Uterus (tissue), 2 donors: Measurements from ENCODE around the gene OR56A3.

ENCODE experiments used
- POLR2A ChIP-seq, 2 donors: fragments of 450-650 bp; IDR thresholded peaks; one replicate each; pipeline ENCODE4 v1.6.1; 2016; ENCODE audit warnings: antibody characterized with exemption in 2 of 2, mild to moderate bottlenecking in 1 of 2, moderate library complexity in 1 of 2
- TF ChIP-seq, protein P1 (sequence below), 4 experiments: fragments of 200-600 bp in 2 of 4; fragments of 450-650 bp in 2 of 4; sonication (generic) in 2 of 4; IDR thresholded peaks; one replicate each; pipeline ENCODE4 v1.5.1; 2016 to 2019; ENCODE audit warnings: antibody characterized with exemption in 4 of 4, mild to moderate bottlenecking in 2 of 4, moderate library complexity in 1 of 4

DNA sequence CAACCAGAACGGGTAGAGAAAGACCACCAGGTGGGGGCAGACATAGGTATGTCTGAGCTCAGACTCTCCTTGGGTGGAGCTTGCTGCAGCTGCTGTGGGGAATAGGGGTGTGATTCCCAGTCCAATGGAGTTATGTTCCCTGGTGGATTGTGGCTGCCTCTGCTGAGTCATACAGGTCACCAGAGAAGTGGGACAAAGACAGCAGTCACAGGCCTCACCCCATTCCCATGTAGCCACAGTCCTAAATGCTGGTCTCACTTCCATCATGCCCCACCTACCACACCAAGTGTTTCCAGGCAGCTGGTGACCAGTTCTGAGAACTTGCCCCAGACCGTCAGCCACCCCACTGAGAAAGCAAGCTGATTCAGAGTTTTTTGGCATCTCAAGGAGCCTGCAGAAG is 31.5 kb upstream of the OR56A3 start:
- TF ChIP-seq, protein P1, sequence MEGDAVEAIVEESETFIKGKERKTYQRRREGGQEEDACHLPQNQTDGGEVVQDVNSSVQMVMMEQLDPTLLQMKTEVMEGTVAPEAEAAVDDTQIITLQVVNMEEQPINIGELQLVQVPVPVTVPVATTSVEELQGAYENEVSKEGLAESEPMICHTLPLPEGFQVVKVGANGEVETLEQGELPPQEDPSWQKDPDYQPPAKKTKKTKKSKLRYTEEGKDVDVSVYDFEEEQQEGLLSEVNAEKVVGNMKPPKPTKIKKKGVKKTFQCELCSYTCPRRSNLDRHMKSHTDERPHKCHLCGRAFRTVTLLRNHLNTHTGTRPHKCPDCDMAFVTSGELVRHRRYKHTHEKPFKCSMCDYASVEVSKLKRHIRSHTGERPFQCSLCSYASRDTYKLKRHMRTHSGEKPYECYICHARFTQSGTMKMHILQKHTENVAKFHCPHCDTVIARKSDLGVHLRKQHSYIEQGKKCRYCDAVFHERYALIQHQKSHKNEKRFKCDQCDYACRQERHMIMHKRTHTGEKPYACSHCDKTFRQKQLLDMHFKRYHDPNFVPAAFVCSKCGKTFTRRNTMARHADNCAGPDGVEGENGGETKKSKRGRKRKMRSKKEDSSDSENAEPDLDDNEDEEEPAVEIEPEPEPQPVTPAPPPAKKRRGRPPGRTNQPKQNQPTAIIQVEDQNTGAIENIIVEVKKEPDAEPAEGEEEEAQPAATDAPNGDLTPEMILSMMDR (IDR thresholded peaks at IDR 0.05): no peak
- no peak for TF ChIP-seq POLR2A (IDR thresholded peaks at IDR 0.05)
